Skin of body (tissue), 2 donors: ENCODE data around the gene FGR. TPM values are rescaled to one million over a fixed set of nuclear protein-coding genes. Genes with fewer than 3 reads are reported as not detected.
"Not testable (repeated sequence)": the region's sequence is repeated elsewhere in the genome, so short reads cannot be mapped to it uniquely, and the experiment has no call there.

Experiments
- DNase-seq: peaks from one replicate; lab custom pipeline; 2025; lab: John Stamatoyannopoulos, UW
- total RNA-seq: library from RNA; depleted of rRNA; stranded (reverse); fragments of >200 nt; gene quantifications from one replicate; pipeline ENCODE4 v1.2.3, GENCODE V29; 2014

The FGR gene
- 9.6 TPM for total RNA-seq

DNA sequence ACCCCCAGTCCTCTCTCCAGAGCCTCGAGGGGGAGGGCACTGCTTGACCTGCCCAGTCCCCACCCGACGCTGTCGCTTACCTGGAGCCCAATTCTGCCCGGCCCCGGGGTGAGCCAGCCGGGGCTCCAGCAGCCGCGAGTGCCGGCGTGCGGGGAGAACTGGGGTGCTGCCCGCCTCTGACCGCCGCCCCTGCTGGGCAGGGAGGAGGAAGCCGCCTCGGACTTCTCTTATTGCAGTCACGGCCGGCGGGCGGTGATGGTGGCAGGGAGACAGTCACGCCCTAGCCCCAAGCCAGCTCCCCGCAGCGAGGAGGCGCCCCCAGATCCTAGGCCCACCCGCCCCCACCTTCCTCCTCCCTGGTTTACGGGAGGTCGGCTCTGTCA, at the start of gene FGR:
Gene FGR, minus strand, starts transcription at position 201 of the 383 bp plus-strand sequence. CDS start 11,269 bp downstream, outside the sequence.
- no peak for DNase-seq

DNA sequence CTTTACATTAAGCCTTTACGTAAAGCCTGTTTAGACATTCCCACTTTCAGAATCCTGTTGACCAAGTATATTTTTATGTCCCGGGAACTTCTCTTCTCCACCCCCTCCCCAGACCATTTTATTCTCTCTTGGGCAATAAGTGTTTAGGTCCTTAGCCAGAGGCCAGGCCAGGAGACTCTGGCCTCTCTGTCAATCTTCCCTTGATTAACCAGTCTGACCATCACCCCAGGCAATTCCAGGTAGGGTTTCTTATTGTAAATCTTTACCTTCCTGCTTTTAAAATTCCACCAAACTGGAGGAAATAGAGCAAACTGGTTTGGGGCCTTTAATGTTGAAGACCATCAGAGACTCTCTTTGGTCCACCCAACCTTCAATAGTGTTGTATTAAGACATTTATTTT, 49.2 kb upstream of the FGR start:
- DNase-seq = no peak

DNA sequence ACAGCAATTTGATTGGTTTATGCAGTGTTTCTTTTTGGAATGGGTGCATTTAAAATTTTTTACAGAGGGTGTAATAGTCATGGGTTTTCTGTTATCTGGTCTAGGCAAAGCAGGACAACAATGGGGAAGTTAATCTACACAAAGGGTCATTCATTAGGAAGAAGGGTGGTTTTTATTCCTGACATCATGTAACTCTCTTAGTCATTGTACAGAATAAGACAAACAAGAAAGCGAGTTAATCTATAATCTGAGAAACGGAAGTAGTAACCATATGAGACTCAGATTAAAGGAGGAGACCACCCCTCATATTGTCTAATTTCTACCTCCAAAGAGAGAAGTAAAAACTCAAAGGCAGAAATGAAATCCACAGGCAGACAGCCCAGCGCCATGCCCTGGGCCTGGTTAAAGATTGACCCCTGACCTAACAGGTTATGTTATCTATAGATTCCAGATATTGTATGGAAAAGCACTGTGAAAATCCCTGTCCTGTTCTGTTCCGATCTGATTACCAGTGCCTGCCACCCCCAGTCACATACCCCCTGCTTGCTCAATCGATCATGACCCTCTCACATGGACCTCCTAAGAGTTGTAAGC, 47.5 kb upstream of the FGR start:
- no peak for DNase-seq

GRCh38 chr1:27681580-27681979, 46.6 kb upstream of the FGR start:
- DNase-seq = not testable (repeated sequence)

- DNase-seq = not testable (repeated sequence)
Measured at GRCh38 chr1:27680225-27680791, 45.3 kb upstream of the FGR start.

DNA sequence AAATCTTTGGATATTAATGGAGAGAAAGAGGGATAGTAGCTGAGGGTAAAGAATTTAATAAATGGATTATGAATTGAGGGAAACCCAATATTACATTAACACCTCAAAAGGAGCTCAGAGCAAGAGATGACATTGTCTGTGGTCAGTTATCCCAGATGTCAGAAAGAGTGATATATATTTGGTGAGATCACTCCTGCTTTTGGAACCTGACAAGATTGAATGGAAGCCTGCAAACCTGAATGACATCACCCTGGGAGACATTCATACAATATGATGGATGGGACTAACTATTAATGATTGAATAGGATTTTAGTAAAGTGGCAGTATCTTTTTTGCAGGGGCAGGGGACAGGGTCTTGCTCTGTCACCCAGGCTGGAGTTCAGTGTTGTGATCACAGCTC, 43.8 kb upstream of the FGR start:
- no peak for DNase-seq

GRCh38 chr1:27676410-27676809, 41.4 kb upstream of the FGR start:
- no peak for DNase-seq

DNA sequence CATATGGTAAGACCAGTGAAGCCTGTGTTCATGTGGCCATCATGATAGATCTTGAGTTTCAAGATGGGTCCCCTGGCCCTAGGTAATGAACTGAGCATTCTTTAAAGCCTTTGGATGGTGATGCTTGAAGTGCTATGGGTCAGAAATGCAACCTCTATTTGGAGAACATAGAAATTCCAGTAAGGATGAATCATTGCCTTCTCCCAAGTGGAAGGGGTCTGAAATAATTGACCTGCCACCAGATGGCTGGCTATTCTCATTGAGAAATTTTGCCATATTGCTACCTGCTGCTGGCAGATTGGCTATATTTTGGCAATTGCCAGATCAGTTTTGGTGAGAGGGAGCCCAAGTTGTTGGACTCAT, 37.7 kb upstream of the FGR start:
- DNase-seq = no peak

- peak; percentile 99 for DNase-seq
Measured at GRCh38 chr1:27671964-27672749, 37.2 kb upstream of the FGR start, which contains the start of gene IFI6. TSS of gene IFI6 (minus strand) at chr1:27672192. CDS start at chr1:27669314, 2,878 bp downstream.

DNA sequence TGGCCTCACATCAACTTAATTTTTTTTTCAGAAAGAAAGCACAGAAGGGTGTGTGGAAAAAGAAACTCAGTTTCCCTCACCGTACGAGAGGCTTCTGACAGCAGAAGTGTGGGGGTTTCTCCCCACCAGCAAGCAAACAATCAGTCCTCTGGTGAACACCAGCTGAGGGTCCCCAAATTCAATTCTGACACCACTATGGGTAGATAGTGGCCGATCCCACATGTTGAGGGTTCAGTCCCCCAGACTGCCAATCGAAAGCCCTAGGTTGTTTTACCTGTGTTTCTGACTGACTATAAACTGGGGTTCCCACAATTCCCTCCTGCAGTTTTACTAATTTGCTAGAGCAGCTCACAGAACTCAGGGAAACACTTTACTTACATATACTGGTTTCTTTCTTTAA, 34.9 kb upstream of the FGR start:
- no peak for DNase-seq

GRCh38 chr1:27668808-27669723, 34.1 kb upstream of the FGR start:
- DNase-seq = peak; percentile 36

DNA sequence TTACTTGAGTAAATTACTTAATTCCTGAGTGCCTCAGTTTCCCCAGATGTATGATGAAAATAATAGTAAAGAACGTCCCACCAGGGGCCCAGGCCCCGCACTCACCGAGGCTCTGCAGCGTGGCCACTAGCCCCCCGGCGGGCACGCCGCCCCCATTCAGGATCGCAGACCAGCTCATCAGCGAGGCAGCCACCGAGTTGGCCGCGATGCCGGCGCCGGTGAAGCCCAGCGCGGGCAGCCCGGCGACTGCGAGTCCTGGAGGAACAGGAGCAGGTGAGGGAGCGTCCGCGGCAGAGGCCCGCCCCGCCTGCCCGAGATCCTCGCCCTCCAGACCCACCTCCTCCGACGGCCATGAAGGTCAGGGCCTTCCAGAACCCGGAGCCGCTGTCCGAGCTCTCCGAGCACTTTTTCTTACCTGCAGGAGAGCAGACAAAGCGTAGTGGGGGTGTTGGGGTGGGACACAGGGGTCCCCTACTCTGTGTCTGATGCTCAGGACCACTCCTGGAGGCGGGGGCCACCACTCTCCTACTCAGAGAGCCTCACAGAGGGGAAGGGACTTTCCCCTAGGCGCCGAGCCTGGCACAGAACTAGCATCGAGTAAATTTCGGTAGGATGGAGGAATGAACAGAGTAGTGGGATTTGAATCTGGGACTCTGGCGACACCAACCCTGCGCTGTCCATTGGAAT, 33.3 kb upstream of the FGR start:
- DNase-seq = no peak

DNA sequence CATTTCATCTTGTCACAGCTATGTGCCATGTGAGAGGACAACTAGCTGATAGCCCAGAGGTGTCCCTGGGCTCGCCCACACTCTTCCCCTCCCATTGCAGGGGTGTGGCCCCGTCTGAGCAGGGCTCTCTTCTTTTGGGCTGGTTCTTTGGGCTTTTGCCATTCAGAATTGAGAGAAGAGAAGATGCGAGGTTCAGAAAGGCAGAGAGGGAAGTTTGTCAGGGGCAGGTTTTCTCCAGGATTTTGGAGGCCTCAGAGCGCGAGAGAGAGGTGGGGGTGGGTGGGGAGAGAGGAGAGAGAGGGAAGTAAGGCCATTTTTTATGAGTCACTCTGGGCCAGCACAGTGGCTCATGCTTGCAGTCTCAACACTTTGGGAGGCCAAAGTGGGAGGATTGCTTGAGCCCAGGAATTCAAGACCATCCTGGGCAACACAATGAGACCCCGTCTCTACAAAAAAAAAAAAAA, 31.8 kb upstream of the FGR start:
- DNase-seq = no peak

- no peak for DNase-seq
Measured at GRCh38 chr1:27666294-27666693, 31.3 kb upstream of the FGR start.

- no peak for DNase-seq
Measured at GRCh38 chr1:27665016-27665651, 30.1 kb upstream of the FGR start.

GRCh38 chr1:27664291-27664690, 29.3 kb upstream of the FGR start:
- DNase-seq = no peak

GRCh38 chr1:27662707-27663393, 27.9 kb upstream of the FGR start:
- DNase-seq = peak; percentile 86

- no peak for DNase-seq
Measured at GRCh38 chr1:27662261-27662660, 27.3 kb upstream of the FGR start.

GRCh38 chr1:27661412-27662075, 26.6 kb upstream of the FGR start:
- no peak for DNase-seq
